Uterus (tissue), 2 donors: ENCODE results near the gene MACROH2A2.

Experiments
- POLR2A ChIP-seq, 2 donors: fragments of 450-650 bp; IDR thresholded peaks; one replicate each; pipeline ENCODE4 v1.6.1; 2016; ENCODE audit warnings: antibody characterized with exemption in 2 of 2, mild to moderate bottlenecking in 1 of 2, moderate library complexity in 1 of 2
- TF ChIP-seq, protein P1 (sequence below), 4 experiments: fragments of 200-600 bp in 2 of 4; fragments of 450-650 bp in 2 of 4; sonication (generic) in 2 of 4; IDR thresholded peaks; one replicate each; pipeline ENCODE4 v1.5.1; 2016 to 2019; ENCODE audit warnings: antibody characterized with exemption in 4 of 4, mild to moderate bottlenecking in 2 of 4, moderate library complexity in 1 of 4

DNA sequence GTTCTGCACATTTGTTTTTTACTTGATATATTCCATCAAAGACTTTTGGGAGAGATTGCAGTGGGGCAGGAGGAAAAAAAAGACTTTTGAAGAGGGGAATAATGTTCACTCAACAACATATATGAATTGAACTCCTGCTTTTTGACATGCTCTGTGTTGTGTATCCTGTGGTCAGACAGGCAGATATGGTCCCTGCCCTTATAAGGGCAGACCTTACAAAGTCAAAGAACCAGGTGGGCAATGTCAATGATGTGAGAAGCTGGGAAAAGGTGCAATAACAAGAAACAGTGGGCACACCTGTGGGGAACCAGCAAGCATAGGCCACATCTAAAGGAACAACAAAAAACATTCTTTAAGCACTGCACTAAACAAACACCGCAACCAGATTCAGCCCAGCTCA, 71.8 kb downstream of the MACROH2A2 start:
- TF ChIP-seq, protein P1, sequence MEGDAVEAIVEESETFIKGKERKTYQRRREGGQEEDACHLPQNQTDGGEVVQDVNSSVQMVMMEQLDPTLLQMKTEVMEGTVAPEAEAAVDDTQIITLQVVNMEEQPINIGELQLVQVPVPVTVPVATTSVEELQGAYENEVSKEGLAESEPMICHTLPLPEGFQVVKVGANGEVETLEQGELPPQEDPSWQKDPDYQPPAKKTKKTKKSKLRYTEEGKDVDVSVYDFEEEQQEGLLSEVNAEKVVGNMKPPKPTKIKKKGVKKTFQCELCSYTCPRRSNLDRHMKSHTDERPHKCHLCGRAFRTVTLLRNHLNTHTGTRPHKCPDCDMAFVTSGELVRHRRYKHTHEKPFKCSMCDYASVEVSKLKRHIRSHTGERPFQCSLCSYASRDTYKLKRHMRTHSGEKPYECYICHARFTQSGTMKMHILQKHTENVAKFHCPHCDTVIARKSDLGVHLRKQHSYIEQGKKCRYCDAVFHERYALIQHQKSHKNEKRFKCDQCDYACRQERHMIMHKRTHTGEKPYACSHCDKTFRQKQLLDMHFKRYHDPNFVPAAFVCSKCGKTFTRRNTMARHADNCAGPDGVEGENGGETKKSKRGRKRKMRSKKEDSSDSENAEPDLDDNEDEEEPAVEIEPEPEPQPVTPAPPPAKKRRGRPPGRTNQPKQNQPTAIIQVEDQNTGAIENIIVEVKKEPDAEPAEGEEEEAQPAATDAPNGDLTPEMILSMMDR (IDR thresholded peaks at IDR 0.05), result no peak
- no peak for TF ChIP-seq POLR2A (IDR thresholded peaks at IDR 0.05)
